Neural cell (in vitro differentiated cells): ENCODE results near the gene LRRC8E. TPM values are rescaled to one million over a fixed set of nuclear protein-coding genes. Genes with fewer than 3 reads are reported as not detected.

Experiments
- H2AFZ ChIP-seq: fragments of 200-600, 300-800 bp; sonication (generic), shearing (Covaris generic); 2 replicates; pipeline ENCODE4 v1.6.0; 2014; ENCODE audit warnings: low read depth, mild to moderate bottlenecking, antibody characterized with exemption, low read length, moderate library complexity
- H3F3A ChIP-seq: fragments of 200-600 bp; shearing (Covaris generic); 2 replicates; pipeline ENCODE4 v1.6.1; 2016; ENCODE audit warnings: mild to moderate bottlenecking, moderate library complexity, mixed read lengths, antibody characterized with exemption, low read length; ENCODE audit not compliant: insufficient read depth, poor library complexity, severe bottlenecking
- H3K27ac ChIP-seq: fragments of 200-600, 300-800 bp; sonication (generic), shearing (Covaris generic); 2 replicates; pipeline ENCODE4 v1.5.1; 2014; ENCODE audit warnings: mild to moderate bottlenecking, low read length, moderate library complexity
- H3K27me3 ChIP-seq: fragments of 300-800, 200-600 bp; sonication (generic), shearing (Covaris generic); 2 replicates; pipeline ENCODE4 v1.6.0; 2014; ENCODE audit warnings: mild to moderate bottlenecking, low read depth, low read length, moderate library complexity; ENCODE audit not compliant: insufficient read depth
- H3K36me3 ChIP-seq: fragments of 300-800, 200-600 bp; sonication (generic), shearing (Covaris generic); 2 replicates; pipeline ENCODE4 v1.5.1; 2014; ENCODE audit warnings: mild to moderate bottlenecking, antibody characterized with exemption, low read length, moderate library complexity; ENCODE audit not compliant: insufficient read depth
- H3K4me2 ChIP-seq: fragments of 300-800, 200-600 bp; sonication (generic), shearing (Covaris generic); 2 replicates; pipeline ENCODE4 v1.6.0; 2014; ENCODE audit warnings: mild to moderate bottlenecking, low read length
- H3K4me3 ChIP-seq: fragments of 300-800, 200-600 bp; sonication (generic), shearing (Covaris generic); 2 replicates; pipeline ENCODE4 v1.5.1; 2014; ENCODE audit warnings: mild to moderate bottlenecking, low read length, moderate library complexity
- H3K79me2 ChIP-seq: fragments of 200-600 bp; shearing (Covaris generic); replicated peaks from 2 replicates; pipeline ENCODE4 v1.6.0; 2014; ENCODE audit warnings: mild to moderate bottlenecking, low read length, moderate library complexity; ENCODE audit not compliant: insufficient read depth
- H3K9ac ChIP-seq: fragments of 300-800, 200-600 bp; sonication (generic), shearing (Covaris generic); 2 replicates; pipeline ENCODE4 v1.6.1; 2016; ENCODE audit warnings: mild to moderate bottlenecking, low read length, mixed read lengths
- H3K9me2 ChIP-seq: fragments of 200-600 bp; shearing (Covaris generic); 2 replicates; pipeline ENCODE4 v1.6.1; 2016; ENCODE audit warnings: mild to moderate bottlenecking, low read length, mixed read lengths; ENCODE audit not compliant: insufficient read depth
- H3K9me3 ChIP-seq: fragments of 200-600, 300-800 bp; sonication (generic), shearing (Covaris generic); 2 replicates; pipeline ENCODE4 v1.6.1; 2016; ENCODE audit warnings: mild to moderate bottlenecking, mixed run types, low read length, moderate library complexity, mixed read lengths
- H4K20me1 ChIP-seq: fragments of 200-600 bp; shearing (Covaris generic); 2 replicates; pipeline ENCODE4 v1.6.1; 2016; ENCODE audit warnings: mild to moderate bottlenecking, mixed run types; ENCODE audit not compliant: insufficient read depth
- EP300 ChIP-seq: fragments of 450-650 bp; conservative IDR thresholded peaks from 2 replicates; pipeline ENCODE4 v1.6.1; 2014; ENCODE audit warnings: antibody characterized with exemption, mild to moderate bottlenecking, moderate library complexity; ENCODE audit not compliant: poor library complexity, severe bottlenecking
- EZH2 ChIP-seq: fragments of 200-600, 300-800 bp; shearing (Covaris generic), sonication (generic); IDR thresholded peaks from 2 replicates; pipeline ENCODE4 v1.6.1; 2014; ENCODE audit warnings: antibody characterized with exemption, low read length, borderline replicate concordance, mild to moderate bottlenecking; ENCODE audit not compliant: insufficient read depth, poor library complexity, severe bottlenecking
- MXI1 ChIP-seq: fragments of 450-650 bp; conservative IDR thresholded peaks from 2 replicates; pipeline ENCODE4 v1.6.1; 2014; ENCODE audit warnings: antibody characterized with exemption, mild to moderate bottlenecking; ENCODE audit not compliant: poor library complexity, severe bottlenecking
- POLR2AphosphoS5 ChIP-seq: IDR thresholded peaks from 2 replicates; pipeline ENCODE4 v1.6.1; 2012
- RAD21 ChIP-seq: fragments of 450-650 bp; conservative IDR thresholded peaks from 2 replicates; pipeline ENCODE4 v1.6.1; 2014; ENCODE audit warnings: antibody characterized with exemption, mild to moderate bottlenecking, moderate library complexity
- SMC3 ChIP-seq: fragments of 450-650 bp; conservative IDR thresholded peaks from 2 replicates; pipeline ENCODE4 v1.6.1; 2014; ENCODE audit warnings: antibody characterized with exemption, mild to moderate bottlenecking, moderate library complexity; ENCODE audit not compliant: poor library complexity
- TAF1 ChIP-seq: IDR thresholded peaks from 2 replicates; pipeline ENCODE4 v1.6.1; 2012; ENCODE audit warnings: low read depth
- polyA plus RNA-seq: library from polyadenylated mRNA; depleted of rRNA; stranded (reverse); fragments of >200 nt; gene quantifications from 2 replicates; pipeline ENCODE4 v1.2.3, GENCODE V29; 2014
- TF ChIP-seq, protein P1 (sequence below): fragments of 450-650 bp; IDR thresholded peaks from 2 replicates; pipeline ENCODE4 v1.5.1; 2014; ENCODE audit warnings: antibody characterized with exemption, mild to moderate bottlenecking, moderate library complexity; ENCODE audit not compliant: poor library complexity, severe bottlenecking
- TF ChIP-seq, protein P2 (sequence below): IDR thresholded peaks from 2 replicates; pipeline ENCODE4 v1.6.1; 2012; ENCODE audit warnings: borderline replicate concordance

The LRRC8E gene
- polyA plus RNA-seq, 1 donor from 2014 or later = not detected

DNA sequence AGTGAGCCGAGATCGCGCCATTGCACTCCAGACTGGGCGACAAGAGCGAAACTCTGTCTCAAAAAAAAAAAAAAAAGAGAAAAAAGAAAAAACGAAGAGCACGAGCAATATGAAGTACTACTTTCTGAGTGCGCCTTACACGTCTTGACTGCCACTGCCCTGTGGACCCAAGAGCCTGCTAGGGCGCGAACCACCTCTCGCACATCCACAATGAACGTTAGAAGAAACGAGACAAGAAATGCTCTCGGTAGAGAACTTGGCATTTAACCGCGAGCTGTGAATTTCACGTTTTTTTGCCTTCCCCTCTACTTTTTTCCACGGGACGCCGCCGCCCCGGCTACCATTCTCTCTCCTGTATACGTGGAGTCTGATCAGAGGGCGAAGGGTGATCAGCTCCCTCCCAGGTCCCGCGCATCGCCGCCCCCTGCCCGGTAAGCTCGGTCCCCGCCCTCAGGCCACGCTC is 54.7 kb downstream of the LRRC8E start:
- Histone ChIP-seq H3K27me3 (no peaks in the 10 kb centered on the region), H3K9me2 (no peaks in the 10 kb centered on the region), H4K20me1 (no peaks in the 10 kb centered on the region), H3K4me2 (peak overlapping the region; percentile 77), H3K79me2 (peaks cover 13% of the 10 kb centered on the region), H3K4me3 (peak overlapping the region; percentile 86), H3K36me3 (no peaks in the 10 kb centered on the region), H3K27ac (peak overlapping the region; percentile 91), H3F3A (peaks cover 4% of the 10 kb centered on the region), H3K9me3 (no peaks in the 10 kb centered on the region), H2AFZ (peak overlapping the region; percentile 63), H3K9ac (peak overlapping the region; percentile 94)
- no peak for TF ChIP-seq MXI1
- no peak for TF ChIP-seq RAD21
- TF ChIP-seq EP300 = no peak
- TF ChIP-seq SMC3 = no peak
- no peak for TF ChIP-seq EZH2
- TF ChIP-seq POLR2AphosphoS5 = no peak

DNA sequence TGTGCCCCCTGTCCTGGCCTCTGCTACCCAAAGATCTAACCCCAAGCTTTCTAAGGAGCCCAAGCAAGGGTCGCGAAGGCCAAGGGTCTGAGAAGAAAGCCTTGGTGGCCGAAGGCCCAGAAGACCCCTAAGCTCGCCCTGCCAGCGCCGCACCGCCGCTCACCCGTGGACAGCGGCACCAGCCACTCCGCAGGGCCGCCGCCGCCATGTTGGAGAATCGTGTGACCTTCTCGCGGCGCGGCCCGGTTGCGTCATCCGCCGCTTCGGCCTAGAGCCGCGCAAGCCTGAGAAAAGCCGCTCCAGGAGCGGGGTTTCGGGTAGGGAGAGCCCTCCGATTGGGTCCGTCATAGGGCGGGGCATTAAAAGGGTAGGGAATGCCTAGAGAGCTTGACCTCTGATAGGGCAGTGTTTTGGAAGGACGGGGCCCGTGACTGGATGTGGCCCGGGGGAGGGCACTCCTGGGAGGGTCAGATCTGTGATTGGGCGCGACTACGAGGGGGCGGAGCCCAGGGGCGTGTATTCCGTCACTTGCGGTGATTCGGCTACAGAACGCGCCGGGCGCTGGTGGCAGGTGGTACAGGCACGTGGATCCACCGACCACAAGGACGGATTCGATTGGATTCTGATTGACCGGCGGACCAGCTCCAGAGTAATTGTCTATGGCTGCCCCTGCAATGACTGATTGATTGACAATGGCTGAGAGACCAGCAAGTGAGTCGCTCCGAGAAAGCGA is 55.3 kb downstream of the LRRC8E start, which contains the start of gene TIMM44:
Gene TIMM44, minus strand, starts transcription at position 223 of the 733 bp plus-strand sequence. Its CDS starts 15 bp downstream, at position 208.
- peak; percentile 89 for TF ChIP-seq POLR2AphosphoS5
- TF ChIP-seq, protein P1, sequence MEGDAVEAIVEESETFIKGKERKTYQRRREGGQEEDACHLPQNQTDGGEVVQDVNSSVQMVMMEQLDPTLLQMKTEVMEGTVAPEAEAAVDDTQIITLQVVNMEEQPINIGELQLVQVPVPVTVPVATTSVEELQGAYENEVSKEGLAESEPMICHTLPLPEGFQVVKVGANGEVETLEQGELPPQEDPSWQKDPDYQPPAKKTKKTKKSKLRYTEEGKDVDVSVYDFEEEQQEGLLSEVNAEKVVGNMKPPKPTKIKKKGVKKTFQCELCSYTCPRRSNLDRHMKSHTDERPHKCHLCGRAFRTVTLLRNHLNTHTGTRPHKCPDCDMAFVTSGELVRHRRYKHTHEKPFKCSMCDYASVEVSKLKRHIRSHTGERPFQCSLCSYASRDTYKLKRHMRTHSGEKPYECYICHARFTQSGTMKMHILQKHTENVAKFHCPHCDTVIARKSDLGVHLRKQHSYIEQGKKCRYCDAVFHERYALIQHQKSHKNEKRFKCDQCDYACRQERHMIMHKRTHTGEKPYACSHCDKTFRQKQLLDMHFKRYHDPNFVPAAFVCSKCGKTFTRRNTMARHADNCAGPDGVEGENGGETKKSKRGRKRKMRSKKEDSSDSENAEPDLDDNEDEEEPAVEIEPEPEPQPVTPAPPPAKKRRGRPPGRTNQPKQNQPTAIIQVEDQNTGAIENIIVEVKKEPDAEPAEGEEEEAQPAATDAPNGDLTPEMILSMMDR = no peak
- peak; percentile 99 for TF ChIP-seq MXI1
- TF ChIP-seq, protein P2, sequence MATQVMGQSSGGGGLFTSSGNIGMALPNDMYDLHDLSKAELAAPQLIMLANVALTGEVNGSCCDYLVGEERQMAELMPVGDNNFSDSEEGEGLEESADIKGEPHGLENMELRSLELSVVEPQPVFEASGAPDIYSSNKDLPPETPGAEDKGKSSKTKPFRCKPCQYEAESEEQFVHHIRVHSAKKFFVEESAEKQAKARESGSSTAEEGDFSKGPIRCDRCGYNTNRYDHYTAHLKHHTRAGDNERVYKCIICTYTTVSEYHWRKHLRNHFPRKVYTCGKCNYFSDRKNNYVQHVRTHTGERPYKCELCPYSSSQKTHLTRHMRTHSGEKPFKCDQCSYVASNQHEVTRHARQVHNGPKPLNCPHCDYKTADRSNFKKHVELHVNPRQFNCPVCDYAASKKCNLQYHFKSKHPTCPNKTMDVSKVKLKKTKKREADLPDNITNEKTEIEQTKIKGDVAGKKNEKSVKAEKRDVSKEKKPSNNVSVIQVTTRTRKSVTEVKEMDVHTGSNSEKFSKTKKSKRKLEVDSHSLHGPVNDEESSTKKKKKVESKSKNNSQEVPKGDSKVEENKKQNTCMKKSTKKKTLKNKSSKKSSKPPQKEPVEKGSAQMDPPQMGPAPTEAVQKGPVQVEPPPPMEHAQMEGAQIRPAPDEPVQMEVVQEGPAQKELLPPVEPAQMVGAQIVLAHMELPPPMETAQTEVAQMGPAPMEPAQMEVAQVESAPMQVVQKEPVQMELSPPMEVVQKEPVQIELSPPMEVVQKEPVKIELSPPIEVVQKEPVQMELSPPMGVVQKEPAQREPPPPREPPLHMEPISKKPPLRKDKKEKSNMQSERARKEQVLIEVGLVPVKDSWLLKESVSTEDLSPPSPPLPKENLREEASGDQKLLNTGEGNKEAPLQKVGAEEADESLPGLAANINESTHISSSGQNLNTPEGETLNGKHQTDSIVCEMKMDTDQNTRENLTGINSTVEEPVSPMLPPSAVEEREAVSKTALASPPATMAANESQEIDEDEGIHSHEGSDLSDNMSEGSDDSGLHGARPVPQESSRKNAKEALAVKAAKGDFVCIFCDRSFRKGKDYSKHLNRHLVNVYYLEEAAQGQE = peak; percentile 87
- TF ChIP-seq EZH2 = no peak
- TF ChIP-seq EP300 = no peak
- peak; percentile 94 for TF ChIP-seq TAF1
- TF ChIP-seq SMC3 = no peak
- no peak for TF ChIP-seq RAD21

More for the DNA sequence above, 55.3 kb downstream of the LRRC8E start, which contains the start of gene TIMM44:
- Histone ChIP-seq H4K20me1 (no peaks in the 10 kb centered on the region), H3K36me3 (no peaks in the 10 kb centered on the region), H3K4me2 (peak within 1 kb of the TSS; percentile 77), H3K27ac (peak within 1 kb of the TSS; percentile 91), H3K9me3 (no peaks in the 10 kb centered on the region), H3K79me2 (peaks cover 13% of the 10 kb centered on the region), H3K27me3 (no peaks in the 10 kb centered on the region), H2AFZ (peak within 1 kb of the TSS; percentile 63), H3K9ac (peak within 1 kb of the TSS; percentile 94), H3F3A (peaks cover 4% of the 10 kb centered on the region), H3K9me2 (no peaks in the 10 kb centered on the region), H3K4me3 (peak within 1 kb of the TSS; percentile 86)
